ENCODE data around the gene NLGN4X.

The NLGN4X gene

GRCh38 chrX:6159468-6159867 lies 69.2 kb downstream of the NLGN4X start:
- DNase-seq (ENCODE audit: low spot score), result no peak
- no peak for FAIRE-seq

- FAIRE-seq, result no peak
Measured at GRCh38 chrX:6151971-6152370, 76.7 kb downstream of the NLGN4X start.

GRCh38 chrX:6149060-6149872 lies 79.4 kb downstream of the NLGN4X start:
- DNase-seq (ENCODE audit: low spot score) (peak; percentile 1), FAIRE-seq (no peak)

More at GRCh38 chrX:6151971-6152370, 76.7 kb downstream of the NLGN4X start:
- DNase-seq (ENCODE audit: low spot score), result no peak

DNA sequence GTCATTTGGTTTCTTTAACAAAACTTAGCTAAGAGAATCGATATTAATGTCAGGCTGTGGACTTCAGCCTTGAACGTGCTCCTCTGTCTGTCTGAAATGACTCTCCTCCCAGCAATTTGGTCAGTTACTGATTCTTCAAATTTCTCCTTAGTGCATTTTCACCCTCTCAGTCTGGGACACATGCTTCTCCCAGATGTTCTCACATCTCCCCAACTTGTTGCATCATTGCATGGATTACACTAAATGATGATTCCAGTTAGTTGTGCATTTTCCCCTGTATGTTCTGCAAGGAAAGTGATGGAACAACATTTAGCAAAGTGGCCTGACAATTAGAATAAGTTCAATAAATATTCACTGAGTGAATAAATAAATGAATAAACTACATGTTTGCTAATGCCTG lies 94.4 kb downstream of the NLGN4X start:
- DNase-seq (ENCODE audit: low spot score) (no peak), FAIRE-seq (no peak)

- no peak for DNase-seq (ENCODE audit: low spot score)
- FAIRE-seq, result no peak
Measured at GRCh38 chrX:6132970-6133369, 95.7 kb downstream of the NLGN4X start.

- FAIRE-seq (no peak), DNase-seq (ENCODE audit: low spot score) (no peak)
Measured at GRCh38 chrX:6131287-6131686, 97.4 kb downstream of the NLGN4X start.

DNA sequence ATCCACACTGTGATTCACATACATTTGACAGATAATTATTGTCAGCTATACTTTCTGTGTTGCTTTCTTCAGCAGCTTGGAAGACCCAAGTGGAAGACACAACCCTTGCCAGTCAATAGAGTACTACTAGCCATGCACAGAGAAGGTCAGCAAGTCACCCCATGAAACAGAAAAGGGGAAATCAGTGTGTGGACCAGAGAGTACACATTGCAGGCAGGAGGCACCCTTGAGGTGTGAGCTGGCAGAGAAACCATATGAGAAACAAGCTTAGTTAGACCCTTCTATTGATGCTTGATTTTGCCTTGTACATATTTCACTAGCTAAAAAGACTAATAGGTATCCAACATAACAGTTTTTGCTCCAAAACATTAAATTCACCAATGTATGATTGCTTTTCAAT lies 99.5 kb downstream of the NLGN4X start:
- FAIRE-seq (no peak), DNase-seq (ENCODE audit: low spot score) (no peak)

GRCh38 chrX:6120329-6120728 lies 108.3 kb downstream of the NLGN4X start:
- no peak for FAIRE-seq
- no peak for DNase-seq (ENCODE audit: low spot score)

- DNase-seq (ENCODE audit: low spot score) (no peak), FAIRE-seq (no peak)
Measured at GRCh38 chrX:6095469-6095868, 133.2 kb downstream of the NLGN4X start.

GRCh38 chrX:6074532-6074931 lies 154.1 kb downstream of the NLGN4X start:
- DNase-seq (ENCODE audit: low spot score) (no peak), FAIRE-seq (no peak)

GRCh38 chrX:6071731-6072130 lies 156.9 kb downstream of the NLGN4X start:
- DNase-seq (ENCODE audit: low spot score) (no peak), FAIRE-seq (no peak)

GRCh38 chrX:6067600-6067999 lies 161.1 kb downstream of the NLGN4X start:
- FAIRE-seq, result no peak
- no peak for DNase-seq (ENCODE audit: low spot score)

GRCh38 chrX:6053141-6053540 lies 175.5 kb downstream of the NLGN4X start:
- no peak for DNase-seq (ENCODE audit: low spot score)
- FAIRE-seq, result no peak

- no peak for FAIRE-seq
- peak; percentile 40 for DNase-seq (ENCODE audit: low spot score)
Measured at GRCh38 chrX:6052111-6052745, 176.4 kb downstream of the NLGN4X start.

- DNase-seq (ENCODE audit: low spot score) (no peak), FAIRE-seq (no peak)
Measured at GRCh38 chrX:6049132-6049531, 179.5 kb downstream of the NLGN4X start.

GRCh38 chrX:6041630-6042029 lies 187.0 kb downstream of the NLGN4X start:
- no peak for DNase-seq (ENCODE audit: low spot score)
- FAIRE-seq, result no peak

GRCh38 chrX:6029014-6029413 lies 199.7 kb downstream of the NLGN4X start:
- FAIRE-seq (no peak), DNase-seq (ENCODE audit: low spot score) (no peak)

DNA sequence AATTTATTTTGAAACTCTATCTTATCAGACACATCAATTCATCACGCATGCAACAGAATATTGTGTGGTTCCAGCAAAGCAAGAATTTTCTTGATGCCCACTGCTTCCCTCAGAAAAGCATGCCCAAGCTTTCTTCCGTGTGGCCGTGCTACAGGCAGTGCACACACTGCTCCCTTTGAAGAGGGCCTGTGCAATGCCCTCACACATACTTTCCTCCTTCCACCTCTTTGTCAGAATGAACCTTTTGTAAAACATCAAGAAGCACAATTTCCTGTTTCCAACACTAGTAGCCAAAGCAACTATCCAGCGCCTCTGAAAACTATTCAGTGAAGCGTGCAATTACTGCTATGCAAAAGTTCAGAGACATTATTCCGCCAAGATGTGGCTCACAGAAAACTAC lies 201.7 kb downstream of the NLGN4X start:
- DNase-seq (ENCODE audit: low spot score), result no peak
- no peak for FAIRE-seq

GRCh38 chrX:6026429-6026828 lies 202.2 kb downstream of the NLGN4X start:
- FAIRE-seq, result no peak
- DNase-seq (ENCODE audit: low spot score), result no peak

- peak; percentile 20 for DNase-seq (ENCODE audit: low spot score)
- FAIRE-seq, result no peak
Measured at GRCh38 chrX:6024204-6024603, 204.5 kb downstream of the NLGN4X start.

- DNase-seq (ENCODE audit: low spot score) (no peak), FAIRE-seq (no peak)
Measured at GRCh38 chrX:6021316-6022091, 207.2 kb downstream of the NLGN4X start.

DNA sequence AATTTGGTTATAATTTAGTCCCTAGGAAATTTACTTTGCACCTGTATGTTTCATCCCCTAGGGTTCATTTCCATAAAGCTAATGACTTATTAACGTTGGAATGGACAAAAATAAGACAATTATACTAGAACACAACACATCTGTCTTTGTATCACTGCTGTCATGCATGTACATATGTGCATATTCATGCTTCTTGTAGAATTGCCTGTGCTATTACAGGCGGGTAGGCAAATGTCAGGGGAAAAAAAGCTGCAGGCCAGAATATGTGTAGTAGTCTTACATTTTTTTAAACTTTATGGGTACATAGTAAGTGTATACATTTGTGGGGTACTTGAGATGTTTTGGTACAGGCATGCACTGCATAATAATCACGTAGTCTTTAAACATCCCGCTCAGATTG lies 209.6 kb downstream of the NLGN4X start:
- FAIRE-seq (no peak), DNase-seq (ENCODE audit: low spot score) (no peak)
